ENCODE measurements around the gene CTF1.

DNA sequence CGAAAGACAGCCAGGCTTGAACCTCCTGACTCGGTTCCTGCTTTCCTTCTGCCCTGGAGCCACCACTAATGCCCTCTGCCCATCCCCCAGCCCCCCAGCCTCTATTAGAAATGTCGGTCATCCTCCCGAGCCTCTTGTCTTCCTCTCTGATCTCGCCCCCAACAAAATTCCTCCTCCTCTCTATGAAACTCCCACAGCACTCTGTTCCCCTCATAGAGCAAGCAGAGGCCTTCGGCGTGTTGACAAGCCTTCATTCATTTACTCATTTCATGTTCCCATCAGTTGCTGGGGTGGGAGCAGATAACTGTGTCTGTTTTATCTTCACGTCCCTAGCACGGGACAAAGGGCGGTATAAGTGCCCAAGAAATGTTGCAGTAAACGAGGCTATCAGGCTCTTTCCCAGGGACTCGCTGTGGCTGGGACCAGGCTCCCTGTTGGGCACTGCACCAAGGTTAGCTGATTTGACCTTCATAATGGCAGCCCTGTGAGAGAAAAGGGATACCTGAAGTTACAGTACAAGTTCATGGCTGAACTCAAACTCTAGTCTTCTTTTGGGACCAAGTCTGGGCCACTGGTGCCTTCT is 34.7 kb downstream of the CTF1 start:
- TF ChIP-seq, protein P1, sequence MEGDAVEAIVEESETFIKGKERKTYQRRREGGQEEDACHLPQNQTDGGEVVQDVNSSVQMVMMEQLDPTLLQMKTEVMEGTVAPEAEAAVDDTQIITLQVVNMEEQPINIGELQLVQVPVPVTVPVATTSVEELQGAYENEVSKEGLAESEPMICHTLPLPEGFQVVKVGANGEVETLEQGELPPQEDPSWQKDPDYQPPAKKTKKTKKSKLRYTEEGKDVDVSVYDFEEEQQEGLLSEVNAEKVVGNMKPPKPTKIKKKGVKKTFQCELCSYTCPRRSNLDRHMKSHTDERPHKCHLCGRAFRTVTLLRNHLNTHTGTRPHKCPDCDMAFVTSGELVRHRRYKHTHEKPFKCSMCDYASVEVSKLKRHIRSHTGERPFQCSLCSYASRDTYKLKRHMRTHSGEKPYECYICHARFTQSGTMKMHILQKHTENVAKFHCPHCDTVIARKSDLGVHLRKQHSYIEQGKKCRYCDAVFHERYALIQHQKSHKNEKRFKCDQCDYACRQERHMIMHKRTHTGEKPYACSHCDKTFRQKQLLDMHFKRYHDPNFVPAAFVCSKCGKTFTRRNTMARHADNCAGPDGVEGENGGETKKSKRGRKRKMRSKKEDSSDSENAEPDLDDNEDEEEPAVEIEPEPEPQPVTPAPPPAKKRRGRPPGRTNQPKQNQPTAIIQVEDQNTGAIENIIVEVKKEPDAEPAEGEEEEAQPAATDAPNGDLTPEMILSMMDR (IDR thresholded peaks at IDR 0.05; ENCODE audit: low read length): no peak
- no peak for TF ChIP-seq EZH2 (optimal IDR thresholded peaks at IDR 0.05; ENCODE audit: low read depth, low read length)
